Progenitor cell of endocrine pancreas (in vitro differentiated cells): ENCODE measurements around the gene ACTL6B. TPM values are rescaled to one million over a fixed set of nuclear protein-coding genes. Genes with fewer than 3 reads are reported as not detected.

Experiments used
- DNase-seq: peaks from one replicate; pipeline ENCODE4 v3.0.0; 2021; ENCODE audit warnings: low spot score; ENCODE audit not compliant: unreplicated experiment
- H3K27ac Mint-ChIP-seq: 2 replicates; pipeline ENCODE4 v1.8.0; 2021; ENCODE audit warnings: mild to moderate bottlenecking, moderate library complexity, mixed read lengths
- H3K27me3 Mint-ChIP-seq: 2 replicates; pipeline ENCODE4 v1.8.0; 2021; ENCODE audit warnings: mixed read lengths
- H3K36me3 Mint-ChIP-seq: 2 replicates; pipeline ENCODE4 v1.8.0; 2022; ENCODE audit warnings: mixed read lengths; ENCODE audit not compliant: insufficient read depth
- H3K4me1 Mint-ChIP-seq: 2 replicates; pipeline ENCODE4 v1.8.0; 2021; ENCODE audit warnings: low read depth, mixed read lengths
- H3K4me3 Mint-ChIP-seq: 2 replicates; pipeline ENCODE4 v1.8.0; 2021; ENCODE audit warnings: low read depth, mild to moderate bottlenecking, moderate library complexity, mixed read lengths
- H3K9me3 Mint-ChIP-seq: 2 replicates; pipeline ENCODE4 v1.8.0; 2021; ENCODE audit warnings: low read depth, mixed read lengths
- CTCF ChIP-seq: fragments of 200-600 bp; sonication (generic); IDR thresholded peaks from one replicate; pipeline ENCODE4 v1.5.0; 2021; ENCODE audit warnings: antibody characterized with exemption, mild to moderate bottlenecking; ENCODE audit not compliant: unreplicated experiment
- total RNA-seq: library from RNA; stranded (reverse); gene quantifications from 2 replicates; pipeline ENCODE4 v1.2.1, GENCODE V29; 2021

Gene ACTL6B
- total RNA-seq, 1 donor from 2014 or later, result 4.2 TPM

GRCh38 chr7:100675581-100676350 is 19.5 kb upstream of the ACTL6B start:
- H3K4me3 Mint-ChIP-seq, result peak overlapping the region; percentile 68
- no peak for TF ChIP-seq CTCF
- H3K4me1 Mint-ChIP-seq, result peaks cover 2% of the 10 kb centered on the region
- DNase-seq, result peak; percentile 38
- peak overlapping the region; percentile 56 for H3K27ac Mint-ChIP-seq
- peaks cover 6% of the 10 kb centered on the region for H3K36me3 Mint-ChIP-seq
- no peaks in the 10 kb centered on the region for H3K9me3 Mint-ChIP-seq
- H3K27me3 Mint-ChIP-seq, result peaks cover 10% of the 10 kb centered on the region

GRCh38 chr7:100675105-100675451 is 18.8 kb upstream of the ACTL6B start:
- no peak overlapping the region for H3K27ac Mint-ChIP-seq
- no peak for TF ChIP-seq CTCF
- peaks cover 6% of the 10 kb centered on the region for H3K36me3 Mint-ChIP-seq
- H3K27me3 Mint-ChIP-seq, result peaks cover 14% of the 10 kb centered on the region
- H3K4me3 Mint-ChIP-seq, result peak overlapping the region; percentile 91
- DNase-seq, result no peak
- H3K9me3 Mint-ChIP-seq, result no peaks in the 10 kb centered on the region
- H3K4me1 Mint-ChIP-seq, result peaks cover 2% of the 10 kb centered on the region

GRCh38 chr7:100674411-100675104 is 18.3 kb upstream of the ACTL6B start:
- Mint-ChIP-seq H3K27ac (peak overlapping the region; percentile 91), H3K27me3 (peaks cover 18% of the 10 kb centered on the region), H3K4me1 (peaks cover 2% of the 10 kb centered on the region), H3K4me3 (peak overlapping the region; percentile 91), H3K9me3 (no peaks in the 10 kb centered on the region), H3K36me3 (peaks cover 6% of the 10 kb centered on the region)
- DNase-seq, result no peak
- no peak for TF ChIP-seq CTCF

- H3K27me3 Mint-ChIP-seq, result peaks cover 21% of the 10 kb centered on the region
- peak overlapping the region; percentile 91 for H3K27ac Mint-ChIP-seq
- DNase-seq, result no peak
- H3K4me3 Mint-ChIP-seq, result peak overlapping the region; percentile 91
- peaks cover 6% of the 10 kb centered on the region for H3K36me3 Mint-ChIP-seq
- no peaks in the 10 kb centered on the region for H3K9me3 Mint-ChIP-seq
- peaks cover 2% of the 10 kb centered on the region for H3K4me1 Mint-ChIP-seq
- TF ChIP-seq CTCF, result no peak
Observed at GRCh38 chr7:100673942-100674410, 17.7 kb upstream of the ACTL6B start.

GRCh38 chr7:100673302-100673941 is 17.2 kb upstream of the ACTL6B start, which contains the start of gene GNB2:
GNB2 (plus strand) TSS chr7:100673740; CDS start chr7:100676266, 2,526 bp downstream.
- no peaks in the 10 kb centered on the region for H3K9me3 Mint-ChIP-seq
- DNase-seq, result peak; percentile 99
- peaks cover 2% of the 10 kb centered on the region for H3K4me1 Mint-ChIP-seq
- H3K36me3 Mint-ChIP-seq, result peaks cover 4% of the 10 kb centered on the region
- peak within 1 kb of the TSS; percentile 91 for H3K4me3 Mint-ChIP-seq
- peak within 1 kb of the TSS; percentile 96 for H3K27ac Mint-ChIP-seq
- no peak for TF ChIP-seq CTCF
- H3K27me3 Mint-ChIP-seq, result peaks cover 21% of the 10 kb centered on the region
